Tibial artery (tissue), 4 donors: ENCODE measurements around the gene AP1AR.
"Not testable (repeated sequence)": the region's sequence is repeated elsewhere in the genome, so short reads cannot be mapped to it uniquely, and the experiment has no call there.

Experiments
- DNase-seq, 2 donors: peaks; one replicate each; pipeline ENCODE4 v3.0.0-alpha.2; 2019
- H3K27ac ChIP-seq, 2 donors: fragments of 200-600 bp; sonication (generic) in 1 of 2; 1 replicate in 1 of 2; 2 replicates in 1 of 2; pipeline ENCODE4 v1.5.1; 2018 to 2019; ENCODE audit warnings: mild to moderate bottlenecking in 1 of 2
- H3K27me3 ChIP-seq, 2 donors: fragments of 200-600 bp; sonication (generic) in 1 of 2; one replicate each; pipeline versions ENCODE4 v1.5.1 to v1.6.0; 2016 to 2019
- H3K36me3 ChIP-seq, 3 donors: fragments of 200-600 bp; sonication (generic) in 2 of 3; one replicate each; pipeline ENCODE4 v1.5.1; 2016 to 2019; ENCODE audit warnings: mild to moderate bottlenecking in 2 of 3
- H3K4me1 ChIP-seq, 4 donors: fragments of 200-600 bp; sonication (generic) in 2 of 4; 1 replicate in 3 of 4; 2 replicates in 1 of 4; pipeline ENCODE4 v1.5.1; 2016 to 2019
- H3K4me3 ChIP-seq, 2 donors: fragments of 200-600 bp; sonication (generic) in 1 of 2; 1 replicate in 1 of 2; 2 replicates in 1 of 2; pipeline ENCODE4 v1.5.1; 2018 to 2019; ENCODE audit warnings: mild to moderate bottlenecking in 2 of 2
- H3K9me3 ChIP-seq, 3 donors: fragments of 200-600 bp; sonication (generic) in 1 of 3; one replicate each; pipeline ENCODE4 v1.5.1; 2016 to 2019
- intact Hi-C: fragments of 100-400 bp; cut with DNase I; formaldehyde crosslinking; loops from one replicate; pipeline ENCODE4 v1.15.0; 2023; ENCODE audit warnings: low total_unique reads
- TF ChIP-seq, protein P1 (sequence below), 2 experiments: fragments of 200-600 bp in 1 of 2; fragments of 450-650 bp in 1 of 2; IDR thresholded peaks; one replicate each; pipeline ENCODE4 v1.5.1; 2017 to 2019; ENCODE audit warnings: antibody characterized with exemption in 2 of 2, mild to moderate bottlenecking in 1 of 2, moderate library complexity in 1 of 2

AP1AR gene

DNA sequence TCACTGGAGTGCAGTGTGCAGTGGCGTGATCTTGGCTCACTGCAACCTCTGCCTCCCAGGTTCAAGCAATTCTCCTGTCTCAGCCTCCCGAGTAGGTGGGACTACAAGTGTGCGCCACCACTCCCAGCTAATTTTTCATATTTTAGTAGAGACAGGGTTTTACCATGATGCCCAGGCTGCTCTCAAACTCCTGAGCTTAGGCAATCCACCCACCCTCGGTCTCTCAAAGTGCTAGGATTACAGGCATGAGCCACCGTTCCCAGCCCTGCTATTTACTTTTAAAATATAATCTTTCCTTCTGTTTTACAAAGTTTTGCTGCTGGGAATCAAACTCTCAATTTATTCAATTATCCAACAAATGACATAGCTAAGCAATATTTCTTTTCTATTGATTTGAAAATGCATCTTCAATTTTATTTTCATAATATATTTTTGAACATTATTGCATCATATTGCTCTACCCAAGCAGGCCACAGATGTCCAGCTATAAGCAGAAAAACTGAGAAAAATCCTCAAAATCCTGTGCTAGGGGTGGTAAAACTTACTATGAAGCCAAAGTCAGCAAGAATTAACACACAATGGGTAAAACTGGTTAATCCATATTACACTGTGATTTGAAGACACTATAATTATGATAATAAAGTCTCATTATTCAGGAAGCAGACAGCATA lies 48.9 kb downstream of the AP1AR start:
- no peaks in the 10 kb centered on the region for H3K27me3 ChIP-seq
- no peak overlapping the region for H3K27ac ChIP-seq
- no peak overlapping the region for H3K4me3 ChIP-seq
- DNase-seq, result no peak
- no peaks in the 10 kb centered on the region for H3K9me3 ChIP-seq
- peaks cover 0 to 9% (median 0%) of the 10 kb centered on the region in 3 donors for H3K36me3 ChIP-seq
- H3K4me1 ChIP-seq, result peaks cover 0 to 24% (median 11%) of the 10 kb centered on the region in 4 donors
- TF ChIP-seq, protein P1, sequence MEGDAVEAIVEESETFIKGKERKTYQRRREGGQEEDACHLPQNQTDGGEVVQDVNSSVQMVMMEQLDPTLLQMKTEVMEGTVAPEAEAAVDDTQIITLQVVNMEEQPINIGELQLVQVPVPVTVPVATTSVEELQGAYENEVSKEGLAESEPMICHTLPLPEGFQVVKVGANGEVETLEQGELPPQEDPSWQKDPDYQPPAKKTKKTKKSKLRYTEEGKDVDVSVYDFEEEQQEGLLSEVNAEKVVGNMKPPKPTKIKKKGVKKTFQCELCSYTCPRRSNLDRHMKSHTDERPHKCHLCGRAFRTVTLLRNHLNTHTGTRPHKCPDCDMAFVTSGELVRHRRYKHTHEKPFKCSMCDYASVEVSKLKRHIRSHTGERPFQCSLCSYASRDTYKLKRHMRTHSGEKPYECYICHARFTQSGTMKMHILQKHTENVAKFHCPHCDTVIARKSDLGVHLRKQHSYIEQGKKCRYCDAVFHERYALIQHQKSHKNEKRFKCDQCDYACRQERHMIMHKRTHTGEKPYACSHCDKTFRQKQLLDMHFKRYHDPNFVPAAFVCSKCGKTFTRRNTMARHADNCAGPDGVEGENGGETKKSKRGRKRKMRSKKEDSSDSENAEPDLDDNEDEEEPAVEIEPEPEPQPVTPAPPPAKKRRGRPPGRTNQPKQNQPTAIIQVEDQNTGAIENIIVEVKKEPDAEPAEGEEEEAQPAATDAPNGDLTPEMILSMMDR (IDR thresholded peaks at IDR 0.05), result no peak
- intact Hi-C loops, result no loop called here

DNA sequence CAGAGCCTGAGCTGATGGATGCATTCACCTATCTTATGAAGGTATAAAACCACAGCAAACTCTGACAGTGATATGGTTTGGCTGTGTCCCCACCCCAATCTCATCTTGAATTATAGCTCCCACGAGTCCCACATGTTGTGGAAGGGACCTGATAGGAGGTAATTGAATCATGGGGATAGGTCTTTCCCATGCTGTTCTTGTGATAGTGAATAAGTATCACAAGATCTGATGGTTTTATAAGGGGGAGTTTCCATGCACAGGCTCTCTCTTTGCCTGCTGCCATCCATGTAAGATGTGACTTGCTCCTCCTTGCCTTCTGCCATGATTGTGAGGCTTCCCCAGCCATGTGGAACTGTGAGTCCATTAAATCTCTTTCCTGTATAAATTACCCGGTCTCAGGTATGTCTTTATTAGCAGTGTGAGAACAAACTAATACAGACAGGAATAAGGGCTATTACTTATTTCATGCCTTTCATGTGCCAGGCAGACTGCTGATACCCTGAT lies 50.4 kb downstream of the AP1AR start:
- H3K27me3 ChIP-seq, H3K27ac ChIP-seq, DNase-seq, H3K9me3 ChIP-seq, H3K36me3 ChIP-seq, H3K4me3 ChIP-seq, intact Hi-C loops: not testable (repeated sequence)
- peaks cover 0 to 29% (median 11%) of the 10 kb centered on the region in 4 donors for H3K4me1 ChIP-seq

DNA sequence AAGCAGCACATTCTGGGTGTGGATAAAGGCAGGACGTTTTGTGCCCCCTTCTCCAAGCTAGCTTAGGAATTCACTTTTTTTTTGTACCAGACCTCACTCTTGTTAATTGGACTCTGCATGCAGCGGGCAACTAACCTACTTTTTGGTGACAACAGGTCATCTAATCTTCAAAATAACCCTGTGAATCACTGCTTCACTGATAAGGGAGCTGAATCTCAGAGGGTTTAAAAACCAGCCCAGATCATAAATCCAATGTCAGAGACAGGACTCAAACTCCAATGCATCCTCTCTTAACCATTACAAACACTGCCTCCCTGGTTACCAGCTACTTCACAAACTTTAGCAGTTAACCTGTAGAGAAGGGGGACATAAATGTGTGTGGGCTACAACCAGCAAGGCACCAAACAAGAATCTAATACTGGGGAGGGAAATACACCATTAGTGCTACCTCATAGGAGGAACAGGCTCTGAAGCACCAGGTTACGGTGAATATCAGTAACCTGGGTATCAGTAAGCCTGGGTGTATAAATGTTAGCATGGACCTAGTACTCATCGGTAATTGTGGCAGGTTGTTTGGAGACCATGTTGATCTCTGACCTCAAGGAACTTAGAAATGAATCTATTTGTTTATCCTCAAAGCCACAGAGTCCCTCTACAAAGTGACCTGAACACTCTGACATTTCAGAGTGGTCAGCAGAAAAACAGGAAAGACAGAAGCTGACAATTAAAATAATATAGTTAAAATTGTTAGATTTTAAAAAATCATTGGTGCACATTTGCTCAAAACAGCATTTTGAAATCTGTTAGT lies 51.5 kb downstream of the AP1AR start:
- H3K4me3 ChIP-seq, result no peak overlapping the region
- H3K27ac ChIP-seq, result peak overlapping the region in 1 of 2 donors; percentile 81
- peaks cover 0 to 29% (median 11%) of the 10 kb centered on the region in 4 donors for H3K4me1 ChIP-seq
- H3K36me3 ChIP-seq, result no peaks in the 10 kb centered on the region
- no peaks in the 10 kb centered on the region for H3K27me3 ChIP-seq
- TF ChIP-seq, protein P1 (IDR thresholded peaks at IDR 0.05), result no peak
- no peaks in the 10 kb centered on the region for H3K9me3 ChIP-seq
- intact Hi-C loops, result no loop called here
- no peak for DNase-seq

DNA sequence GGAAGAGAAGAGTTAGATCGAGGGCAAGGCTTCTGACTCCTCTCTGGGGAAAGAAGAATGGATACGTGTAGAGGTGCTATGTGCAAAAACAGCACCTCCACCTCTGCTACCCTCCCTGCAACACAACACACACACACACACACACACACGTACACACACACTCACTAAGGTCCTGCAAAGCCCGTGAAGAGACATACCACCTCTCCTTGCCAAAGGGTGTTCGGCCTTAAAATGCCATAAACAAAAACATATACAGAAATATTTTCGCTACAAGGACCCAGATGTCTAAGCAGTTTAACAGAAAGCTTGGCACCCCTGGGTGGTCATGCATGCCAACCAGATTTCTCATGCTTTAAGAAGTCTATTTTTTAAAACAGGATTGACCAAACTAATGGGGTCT lies 52.6 kb downstream of the AP1AR start:
- Histone ChIP-seq H3K9me3 (no peaks in the 10 kb centered on the region), H3K36me3 (no peaks in the 10 kb centered on the region), H3K27ac (peak overlapping the region; percentile 81 to 88), H3K27me3 (no peaks in the 10 kb centered on the region), H3K4me1 (peaks cover 0 to 25% (median 11%) of the 10 kb centered on the region in 4 donors), H3K4me3 (peak overlapping the region; percentile 71 to 97)
- TF ChIP-seq, protein P1 (IDR thresholded peaks at IDR 0.05), result no peak
- no peak for DNase-seq
- intact Hi-C loops, result no loop called here

DNA sequence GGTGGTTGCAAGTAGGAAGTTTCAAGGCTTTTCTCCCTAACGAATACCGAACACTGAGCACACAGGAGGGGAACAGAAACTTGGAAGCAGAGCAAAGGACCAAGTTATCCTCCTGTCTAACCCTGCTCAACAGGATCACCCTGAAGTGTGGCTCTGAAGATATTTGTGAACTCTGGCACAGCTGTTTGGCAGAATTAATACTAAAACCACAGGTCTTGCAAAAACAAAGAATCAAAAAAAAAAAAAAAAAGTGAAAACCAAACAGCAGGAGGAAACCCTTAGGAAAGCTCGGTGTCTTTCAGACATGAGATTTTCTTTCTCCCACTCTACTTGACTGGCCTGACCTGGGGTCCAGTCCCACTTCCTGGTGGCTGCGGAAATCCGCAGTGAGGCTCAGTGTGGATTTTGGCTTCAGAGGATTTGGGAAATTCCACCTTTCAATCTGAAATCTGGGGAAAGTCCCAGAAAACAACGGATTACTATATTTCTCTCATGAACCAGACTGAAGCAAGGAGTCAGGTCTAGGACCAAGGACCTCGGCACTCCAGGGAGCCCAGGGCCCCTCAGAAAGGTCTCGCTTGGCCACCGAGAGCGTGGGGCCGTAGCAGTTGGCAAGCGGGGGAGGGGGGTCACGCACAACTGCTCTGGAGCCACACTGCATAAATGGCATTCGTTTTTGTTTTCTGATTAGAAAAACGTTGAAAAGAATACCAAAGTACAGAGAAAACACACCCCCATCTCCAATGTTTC lies 53.2 kb downstream of the AP1AR start:
- intact Hi-C loops, result no loop called here
- DNase-seq, result no peak
- peak overlapping the region; percentile 71 to 97 for H3K4me3 ChIP-seq
- peaks cover 0 to 20% (median 9%) of the 10 kb centered on the region in 4 donors for H3K4me1 ChIP-seq
- H3K27me3 ChIP-seq, result no peaks in the 10 kb centered on the region
- TF ChIP-seq, protein P1 (IDR thresholded peaks at IDR 0.05), result no peak
- H3K9me3 ChIP-seq, result no peaks in the 10 kb centered on the region
- H3K36me3 ChIP-seq, result no peaks in the 10 kb centered on the region
- H3K27ac ChIP-seq, result peak overlapping the region; percentile 81 to 88
